SK-N-MC (cell line): Measurements from ENCODE around the gene TERT.

Source experiments
- EZH2 ChIP-seq: fragments of 200-600 bp; sonication (generic); IDR thresholded peaks from one replicate; pipeline ENCODE4 v1.6.1; 2017; ENCODE audit warnings: antibody characterized with exemption
- POLR2AphosphoS5 ChIP-seq: IDR thresholded peaks from 2 replicates; pipeline ENCODE4 v1.6.1; 2012; ENCODE audit warnings: mild to moderate bottlenecking, low read depth, low read length, borderline replicate concordance

- TF ChIP-seq EZH2: no peak
- no peak for TF ChIP-seq POLR2AphosphoS5
These were observed 49.3 kb upstream of the TERT start for GRCh38 chr5:1343931-1344901.
